ENCODE data around the gene CSTF1.

The CSTF1 gene

GRCh38 chr20:56392132-56392880, at the start of gene CSTF1, which contains the start of gene AURKA:
TSS of gene CSTF1 (plus strand) at chr20:56392645. CDS start at chr20:56395553, 2,908 bp downstream.
TSS of gene AURKA (minus strand) at chr20:56392215. CDS start at chr20:56388197, 4,018 bp downstream.
- peak; percentile 97 for DNase-seq

- DNase-seq, result no peak
Measured at GRCh38 chr20:56342783-56343182, 49.7 kb upstream of the CSTF1 start.

- DNase-seq, result no peak
Measured at GRCh38 chr20:56343861-56344381, 48.5 kb upstream of the CSTF1 start.

- DNase-seq, result no peak
Measured at GRCh38 chr20:56345911-56346310, 46.5 kb upstream of the CSTF1 start.

- DNase-seq, result no peak
Measured at GRCh38 chr20:56347628-56348304, 44.7 kb upstream of the CSTF1 start.

- DNase-seq, result no peak
Measured at GRCh38 chr20:56348305-56348693, 44.1 kb upstream of the CSTF1 start.

GRCh38 chr20:56348746-56349145, 43.7 kb upstream of the CSTF1 start:
- DNase-seq, result no peak

GRCh38 chr20:56350842-56351241, 41.6 kb upstream of the CSTF1 start:
- no peak for DNase-seq

GRCh38 chr20:56352345-56353055, 39.9 kb upstream of the CSTF1 start:
- no peak for DNase-seq

- DNase-seq, result no peak
Measured at GRCh38 chr20:56353356-56353755, 39.1 kb upstream of the CSTF1 start.

- DNase-seq, result no peak
Measured at GRCh38 chr20:56358070-56358469, 34.4 kb upstream of the CSTF1 start.

- peak; percentile 85 for DNase-seq
Measured at GRCh38 chr20:56358600-56359211, 33.7 kb upstream of the CSTF1 start, which contains the start of gene FAM210B. TSS of gene FAM210B (plus strand) at chr20:56358974. CDS start at chr20:56359006, 32 bp downstream.

GRCh38 chr20:56359212-56360132, 33.0 kb upstream of the CSTF1 start:
- no peak for DNase-seq

- no peak for DNase-seq
Measured at GRCh38 chr20:56360133-56360907, 32.1 kb upstream of the CSTF1 start.

GRCh38 chr20:56360908-56361205, 31.6 kb upstream of the CSTF1 start:
- no peak for DNase-seq

GRCh38 chr20:56361900-56362299, 30.5 kb upstream of the CSTF1 start:
- DNase-seq, result no peak

GRCh38 chr20:56362833-56363413, 29.5 kb upstream of the CSTF1 start:
- DNase-seq, result no peak

- DNase-seq, result no peak
Measured at GRCh38 chr20:56363491-56363890, 29.0 kb upstream of the CSTF1 start.

- DNase-seq, result no peak
Measured at GRCh38 chr20:56368351-56369134, 23.9 kb upstream of the CSTF1 start.

GRCh38 chr20:56369179-56369578, 23.3 kb upstream of the CSTF1 start:
- no peak for DNase-seq

All from NCI-H2029 (cell line).